ENCODE measurements around the gene ACTG1. TPM values are rescaled to one million over a fixed set of nuclear protein-coding genes. Genes with fewer than 3 reads are reported as not detected.

Gene ACTG1
- total and polyA plus RNA-seq, 9 of the 15 experiments (the other 6 are each of a cell fraction or from before 2014, with no cell fraction given) = 224 to 1,775 (median 568) TPM

DNA sequence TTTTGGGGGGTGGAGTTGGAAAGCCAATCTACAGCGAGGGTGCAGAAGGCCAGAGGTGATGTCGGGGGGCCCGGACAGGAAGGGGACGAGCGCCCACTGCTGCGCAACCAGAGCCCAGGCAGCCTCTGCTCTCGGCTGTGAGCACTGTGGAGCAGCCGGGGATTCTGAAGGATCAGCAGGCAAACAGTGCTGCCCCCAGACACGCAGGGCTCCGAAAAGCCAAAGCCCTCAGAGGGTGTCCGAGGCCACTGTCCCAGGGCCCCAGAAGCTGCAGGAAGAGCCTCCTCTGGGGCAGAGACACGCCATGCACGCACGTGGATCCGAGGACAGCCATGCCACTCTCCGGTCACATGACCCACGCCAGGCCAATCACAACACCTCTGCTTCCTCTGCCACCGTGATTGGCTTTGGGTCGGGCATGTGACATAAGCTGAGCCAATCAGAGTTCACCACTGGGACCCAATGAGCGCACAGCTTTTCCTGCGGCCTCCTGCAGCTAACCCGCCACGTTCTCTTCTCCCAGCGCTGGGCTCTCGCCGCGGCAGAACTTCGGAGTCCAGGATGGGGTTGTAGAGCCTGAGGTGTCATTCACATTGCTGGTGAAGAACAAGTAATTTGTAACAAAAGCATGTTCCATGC is 40.7 kb downstream of the ACTG1 start (continued):
- TF ChIP-seq, protein P1, sequence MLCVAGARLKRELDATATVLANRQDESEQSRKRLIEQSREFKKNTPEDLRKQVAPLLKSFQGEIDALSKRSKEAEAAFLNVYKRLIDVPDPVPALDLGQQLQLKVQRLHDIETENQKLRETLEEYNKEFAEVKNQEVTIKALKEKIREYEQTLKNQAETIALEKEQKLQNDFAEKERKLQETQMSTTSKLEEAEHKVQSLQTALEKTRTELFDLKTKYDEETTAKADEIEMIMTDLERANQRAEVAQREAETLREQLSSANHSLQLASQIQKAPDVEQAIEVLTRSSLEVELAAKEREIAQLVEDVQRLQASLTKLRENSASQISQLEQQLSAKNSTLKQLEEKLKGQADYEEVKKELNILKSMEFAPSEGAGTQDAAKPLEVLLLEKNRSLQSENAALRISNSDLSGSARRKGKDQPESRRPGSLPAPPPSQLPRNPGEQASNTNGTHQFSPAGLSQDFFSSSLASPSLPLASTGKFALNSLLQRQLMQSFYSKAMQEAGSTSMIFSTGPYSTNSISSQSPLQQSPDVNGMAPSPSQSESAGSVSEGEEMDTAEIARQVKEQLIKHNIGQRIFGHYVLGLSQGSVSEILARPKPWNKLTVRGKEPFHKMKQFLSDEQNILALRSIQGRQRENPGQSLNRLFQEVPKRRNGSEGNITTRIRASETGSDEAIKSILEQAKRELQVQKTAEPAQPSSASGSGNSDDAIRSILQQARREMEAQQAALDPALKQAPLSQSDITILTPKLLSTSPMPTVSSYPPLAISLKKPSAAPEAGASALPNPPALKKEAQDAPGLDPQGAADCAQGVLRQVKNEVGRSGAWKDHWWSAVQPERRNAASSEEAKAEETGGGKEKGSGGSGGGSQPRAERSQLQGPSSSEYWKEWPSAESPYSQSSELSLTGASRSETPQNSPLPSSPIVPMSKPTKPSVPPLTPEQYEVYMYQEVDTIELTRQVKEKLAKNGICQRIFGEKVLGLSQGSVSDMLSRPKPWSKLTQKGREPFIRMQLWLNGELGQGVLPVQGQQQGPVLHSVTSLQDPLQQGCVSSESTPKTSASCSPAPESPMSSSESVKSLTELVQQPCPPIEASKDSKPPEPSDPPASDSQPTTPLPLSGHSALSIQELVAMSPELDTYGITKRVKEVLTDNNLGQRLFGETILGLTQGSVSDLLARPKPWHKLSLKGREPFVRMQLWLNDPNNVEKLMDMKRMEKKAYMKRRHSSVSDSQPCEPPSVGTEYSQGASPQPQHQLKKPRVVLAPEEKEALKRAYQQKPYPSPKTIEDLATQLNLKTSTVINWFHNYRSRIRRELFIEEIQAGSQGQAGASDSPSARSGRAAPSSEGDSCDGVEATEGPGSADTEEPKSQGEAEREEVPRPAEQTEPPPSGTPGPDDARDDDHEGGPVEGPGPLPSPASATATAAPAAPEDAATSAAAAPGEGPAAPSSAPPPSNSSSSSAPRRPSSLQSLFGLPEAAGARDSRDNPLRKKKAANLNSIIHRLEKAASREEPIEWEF (CRISPR knock-in tag; IDR thresholded peaks at IDR 0.05) = peak; percentile 75; the same call in 1 of the 2 replicates
- TF ChIP-seq CBFA2T3 (IDR thresholded peaks at IDR 0.05) (0 out of 2 replicates have a peak, but pooled peaks have one; percentile 13), BCOR (IDR thresholded peaks at IDR 0.05) (no peak), RBFOX2 (IDR thresholded peaks at IDR 0.05; ENCODE audit: low read depth, low read length) (peak; percentile 89), MEF2D (tag; conservative IDR thresholded peaks at IDR 0.05; ENCODE audit: low read depth) (peak; percentile 78), ARHGAP35 (IDR thresholded peaks at IDR 0.05; ENCODE audit: partially characterized antibody) (no peak), NFYB (IDR thresholded peaks at IDR 0.05; ENCODE audit: extremely low read depth, insufficient read length) (peak; percentile 96), MCM3 (IDR thresholded peaks at IDR 0.05) (no peak)
- TF ChIP-seq, protein P2, sequence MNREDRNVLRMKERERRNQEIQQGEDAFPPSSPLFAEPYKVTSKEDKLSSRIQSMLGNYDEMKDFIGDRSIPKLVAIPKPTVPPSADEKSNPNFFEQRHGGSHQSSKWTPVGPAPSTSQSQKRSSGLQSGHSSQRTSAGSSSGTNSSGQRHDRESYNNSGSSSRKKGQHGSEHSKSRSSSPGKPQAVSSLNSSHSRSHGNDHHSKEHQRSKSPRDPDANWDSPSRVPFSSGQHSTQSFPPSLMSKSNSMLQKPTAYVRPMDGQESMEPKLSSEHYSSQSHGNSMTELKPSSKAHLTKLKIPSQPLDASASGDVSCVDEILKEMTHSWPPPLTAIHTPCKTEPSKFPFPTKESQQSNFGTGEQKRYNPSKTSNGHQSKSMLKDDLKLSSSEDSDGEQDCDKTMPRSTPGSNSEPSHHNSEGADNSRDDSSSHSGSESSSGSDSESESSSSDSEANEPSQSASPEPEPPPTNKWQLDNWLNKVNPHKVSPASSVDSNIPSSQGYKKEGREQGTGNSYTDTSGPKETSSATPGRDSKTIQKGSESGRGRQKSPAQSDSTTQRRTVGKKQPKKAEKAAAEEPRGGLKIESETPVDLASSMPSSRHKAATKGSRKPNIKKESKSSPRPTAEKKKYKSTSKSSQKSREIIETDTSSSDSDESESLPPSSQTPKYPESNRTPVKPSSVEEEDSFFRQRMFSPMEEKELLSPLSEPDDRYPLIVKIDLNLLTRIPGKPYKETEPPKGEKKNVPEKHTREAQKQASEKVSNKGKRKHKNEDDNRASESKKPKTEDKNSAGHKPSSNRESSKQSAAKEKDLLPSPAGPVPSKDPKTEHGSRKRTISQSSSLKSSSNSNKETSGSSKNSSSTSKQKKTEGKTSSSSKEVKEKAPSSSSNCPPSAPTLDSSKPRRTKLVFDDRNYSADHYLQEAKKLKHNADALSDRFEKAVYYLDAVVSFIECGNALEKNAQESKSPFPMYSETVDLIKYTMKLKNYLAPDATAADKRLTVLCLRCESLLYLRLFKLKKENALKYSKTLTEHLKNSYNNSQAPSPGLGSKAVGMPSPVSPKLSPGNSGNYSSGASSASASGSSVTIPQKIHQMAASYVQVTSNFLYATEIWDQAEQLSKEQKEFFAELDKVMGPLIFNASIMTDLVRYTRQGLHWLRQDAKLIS (CRISPR knock-in tag; IDR thresholded peaks at IDR 0.05) = peak; percentile 58; the same call in 1 of the 2 replicates
- TF ChIP-seq, protein P3, sequence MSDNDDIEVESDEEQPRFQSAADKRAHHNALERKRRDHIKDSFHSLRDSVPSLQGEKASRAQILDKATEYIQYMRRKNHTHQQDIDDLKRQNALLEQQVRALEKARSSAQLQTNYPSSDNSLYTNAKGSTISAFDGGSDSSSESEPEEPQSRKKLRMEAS (CRISPR knock-in tag; IDR thresholded peaks at IDR 0.05) = peak; percentile 99
- TF ChIP-seq, protein P4, sequence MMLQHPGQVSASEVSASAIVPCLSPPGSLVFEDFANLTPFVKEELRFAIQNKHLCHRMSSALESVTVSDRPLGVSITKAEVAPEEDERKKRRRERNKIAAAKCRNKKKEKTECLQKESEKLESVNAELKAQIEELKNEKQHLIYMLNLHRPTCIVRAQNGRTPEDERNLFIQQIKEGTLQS (IDR thresholded peaks at IDR 0.05) = peak; percentile 59
- TF ChIP-seq, protein P4 (CRISPR knock-in tag; conservative IDR thresholded peaks at IDR 0.05) = peak; percentile 79
- TF ChIP-seq, protein P5, sequence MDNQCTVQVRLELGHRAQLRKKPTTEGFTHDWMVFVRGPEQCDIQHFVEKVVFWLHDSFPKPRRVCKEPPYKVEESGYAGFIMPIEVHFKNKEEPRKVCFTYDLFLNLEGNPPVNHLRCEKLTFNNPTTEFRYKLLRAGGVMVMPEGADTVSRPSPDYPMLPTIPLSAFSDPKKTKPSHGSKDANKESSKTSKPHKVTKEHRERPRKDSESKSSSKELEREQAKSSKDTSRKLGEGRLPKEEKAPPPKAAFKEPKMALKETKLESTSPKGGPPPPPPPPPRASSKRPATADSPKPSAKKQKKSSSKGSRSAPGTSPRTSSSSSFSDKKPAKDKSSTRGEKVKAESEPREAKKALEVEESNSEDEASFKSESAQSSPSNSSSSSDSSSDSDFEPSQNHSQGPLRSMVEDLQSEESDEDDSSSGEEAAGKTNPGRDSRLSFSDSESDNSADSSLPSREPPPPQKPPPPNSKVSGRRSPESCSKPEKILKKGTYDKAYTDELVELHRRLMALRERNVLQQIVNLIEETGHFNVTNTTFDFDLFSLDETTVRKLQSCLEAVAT (IDR thresholded peaks at IDR 0.05) = peak in 1 of 2 experiments; percentile 75; a peak in 1 of 4 replicates
- TF ChIP-seq, protein P6, sequence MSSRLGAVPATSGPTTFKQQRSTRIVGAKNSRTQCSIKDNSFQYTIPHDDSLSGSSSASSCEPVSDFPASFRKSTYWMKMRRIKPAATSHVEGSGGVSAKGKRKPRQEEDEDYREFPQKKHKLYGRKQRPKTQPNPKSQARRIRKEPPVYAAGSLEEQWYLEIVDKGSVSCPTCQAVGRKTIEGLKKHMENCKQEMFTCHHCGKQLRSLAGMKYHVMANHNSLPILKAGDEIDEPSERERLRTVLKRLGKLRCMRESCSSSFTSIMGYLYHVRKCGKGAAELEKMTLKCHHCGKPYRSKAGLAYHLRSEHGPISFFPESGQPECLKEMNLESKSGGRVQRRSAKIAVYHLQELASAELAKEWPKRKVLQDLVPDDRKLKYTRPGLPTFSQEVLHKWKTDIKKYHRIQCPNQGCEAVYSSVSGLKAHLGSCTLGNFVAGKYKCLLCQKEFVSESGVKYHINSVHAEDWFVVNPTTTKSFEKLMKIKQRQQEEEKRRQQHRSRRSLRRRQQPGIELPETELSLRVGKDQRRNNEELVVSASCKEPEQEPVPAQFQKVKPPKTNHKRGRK (tag; IDR thresholded peaks at IDR 0.05) = no peak

Data from K562 (cell line).